Activated CD8-positive, alpha-beta memory T cell treated with anti-CD3 and anti-CD28 coated beads for 1 hour (primary cell): ENCODE results near the gene ZBED5.
A peak's percentile ranks its signal among the peaks of the same experiment; 100 is the strongest.
"Not testable (repeated sequence)": the region's sequence is repeated elsewhere in the genome, so short reads cannot be mapped to it uniquely, and the experiment has no call there.

Source experiments
- DNase-seq, 2 donors: peaks; one replicate each; pipeline ENCODE4 v3.0.0-alpha.2; 2020; ENCODE audit warnings: low read depth in 1 of 2; ENCODE audit errors: extremely low read depth in 1 of 2

The ZBED5 gene

GRCh38 chr11:10844356-10844755, 13.5 kb downstream of the ZBED5 start:
- DNase-seq: no peak

- no peak for DNase-seq
Measured at GRCh38 chr11:10838881-10839280, 19.0 kb downstream of the ZBED5 start.

GRCh38 chr11:10838083-10838482, 19.8 kb downstream of the ZBED5 start:
- no peak for DNase-seq

- DNase-seq: not testable (repeated sequence)
Measured at GRCh38 chr11:10836884-10837283, 21.0 kb downstream of the ZBED5 start.

- DNase-seq: no peak
Measured at GRCh38 chr11:10829139-10829538, 28.7 kb downstream of the ZBED5 start.

- DNase-seq: no peak
Measured at GRCh38 chr11:10828402-10828801, 29.5 kb downstream of the ZBED5 start.

- no peak for DNase-seq
Measured at GRCh38 chr11:10824888-10825287, 33.0 kb downstream of the ZBED5 start.

GRCh38 chr11:10823152-10823579, 34.7 kb downstream of the ZBED5 start:
- DNase-seq: no peak

GRCh38 chr11:10822491-10822890, 35.4 kb downstream of the ZBED5 start:
- not testable (repeated sequence) for DNase-seq

GRCh38 chr11:10818594-10818993, 39.3 kb downstream of the ZBED5 start:
- DNase-seq: no peak

GRCh38 chr11:10813945-10814344, 43.9 kb downstream of the ZBED5 start:
- DNase-seq: no peak

- DNase-seq: peak in 1 of 2 donors; percentile 27
Measured at GRCh38 chr11:10809373-10810160, 48.3 kb downstream of the ZBED5 start.

GRCh38 chr11:10808553-10809372, 49.1 kb downstream of the ZBED5 start, which contains the start of gene EIF4G2:
Gene EIF4G2, minus strand, starts transcription at chr11:10808926.
- peak; percentile 94 to 95 for DNase-seq

- no peak for DNase-seq
Measured at GRCh38 chr11:10808235-10808552, 49.7 kb downstream of the ZBED5 start.

GRCh38 chr11:10807493-10808234, 50.2 kb downstream of the ZBED5 start:
- peak; percentile 4 to 28 for DNase-seq

- no peak for DNase-seq
Measured at GRCh38 chr11:10806206-10806605, 51.6 kb downstream of the ZBED5 start.

GRCh38 chr11:10805741-10806140, 52.1 kb downstream of the ZBED5 start:
- no peak for DNase-seq

GRCh38 chr11:10803676-10804075, 54.2 kb downstream of the ZBED5 start:
- no peak for DNase-seq
